Measurements from ENCODE around the gene RFNG.

GRCh38 chr17:82070611-82071010 lies 19.0 kb upstream of the RFNG start:
- TF ChIP-seq CTCF (IDR thresholded peaks at IDR 0.05; ENCODE audit: insufficient read depth, low read length, poor library complexity, severe bottlenecking): no peak
- no peak for TF ChIP-seq EZH2phosphoT487 (conservative IDR thresholded peaks at IDR 0.05; ENCODE audit: low read length)

Data from SU-DHL-6 (cell line).